T-helper 1 cell treated with Interleukin-12 subunit alpha and Interleukin-12 subunit beta and Interleukin-4 antibody, amounts not matched to agents 30 ng/mL and 1 ng/mL, for 36 hours (primary cell): ENCODE results near the gene FAM210A. TPM values are rescaled to one million over a fixed set of nuclear protein-coding genes. Genes with fewer than 3 reads are reported as not detected.
"Not testable (repeated sequence)": the region's sequence is repeated elsewhere in the genome, so short reads cannot be mapped to it uniquely, and the experiment has no call there.

Experiments used
- intact Hi-C: fragments of 100-400 bp; cut with micrococcal nuclease; formaldehyde crosslinking; loops from one replicate; pipeline ENCODE4 v1.15.1; 2024
- total RNA-seq: library from RNA; stranded (reverse); gene quantifications from 2 replicates; pipeline ENCODE4 v1.2.3, GENCODE V29; 2022

FAM210A gene
- total RNA-seq, 1 donor from 2014 or later: 21.7 TPM

DNA sequence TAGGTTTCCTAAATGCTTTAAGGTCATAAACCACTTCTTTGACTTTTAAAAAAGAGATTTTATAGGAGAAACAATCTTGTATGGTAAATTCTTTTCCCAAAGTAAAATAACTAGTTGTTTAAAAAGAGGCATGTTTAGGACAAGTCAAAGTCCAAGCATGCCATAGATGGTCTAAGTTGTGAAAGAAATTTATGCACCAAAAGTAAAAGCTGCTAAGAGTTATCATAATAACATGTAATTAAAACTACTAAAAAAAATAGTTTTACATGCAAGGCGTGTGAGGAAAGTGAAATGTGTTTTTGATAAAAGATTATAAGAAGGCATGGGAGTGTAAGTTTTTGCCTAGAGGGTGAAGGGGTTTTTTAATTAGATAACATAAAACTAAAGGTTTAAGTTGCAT is 22.5 kb downstream of the FAM210A start:
- intact Hi-C loops: no loop called here

DNA sequence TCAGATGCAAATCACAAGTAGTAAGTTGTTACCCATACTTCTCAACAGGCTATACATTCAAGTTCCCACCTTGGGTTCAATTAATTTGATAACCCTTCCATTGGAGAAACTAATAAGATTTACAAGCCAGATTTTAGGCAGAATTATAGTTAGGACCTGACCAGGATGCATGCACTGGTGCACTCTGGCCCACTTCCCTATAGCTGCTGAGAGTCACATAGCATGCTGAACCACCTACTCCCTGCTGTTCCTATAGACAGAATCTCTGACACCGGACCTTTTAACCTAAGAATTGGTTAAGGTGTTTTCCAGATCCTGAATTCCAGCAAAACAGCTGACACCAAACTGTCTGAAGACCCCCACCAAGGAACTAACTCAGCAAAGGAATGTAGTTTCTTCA is 26.2 kb downstream of the FAM210A start:
- intact Hi-C loops: no loop called here

- intact Hi-C loops: no loop called here
These were observed 29.4 kb downstream of the FAM210A start for GRCh38 chr18:13696961-13697360.

- intact Hi-C loops: not testable (repeated sequence)
These were observed 31.0 kb downstream of the FAM210A start for GRCh38 chr18:13695337-13695736.

DNA sequence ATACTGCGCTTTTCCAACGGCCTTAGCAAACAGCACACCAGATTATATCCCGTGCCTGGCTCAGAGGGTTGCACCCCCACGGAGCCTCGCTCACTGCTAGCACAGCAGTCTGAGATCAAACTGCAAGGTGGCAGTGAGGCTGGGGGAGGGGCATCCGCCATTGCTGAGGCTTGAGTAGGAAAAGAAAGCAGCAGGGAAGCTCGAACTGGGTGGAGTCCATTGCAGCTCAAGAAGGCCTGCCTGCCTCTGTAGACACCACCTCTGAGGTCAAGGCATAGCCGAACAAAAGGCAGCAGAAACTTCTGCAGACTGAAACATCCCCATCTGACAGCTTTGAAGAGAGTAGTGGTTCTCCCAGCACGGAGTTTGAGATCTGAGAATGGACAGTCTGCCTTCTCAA is 36.3 kb downstream of the FAM210A start:
- intact Hi-C loops: not testable (repeated sequence)

DNA sequence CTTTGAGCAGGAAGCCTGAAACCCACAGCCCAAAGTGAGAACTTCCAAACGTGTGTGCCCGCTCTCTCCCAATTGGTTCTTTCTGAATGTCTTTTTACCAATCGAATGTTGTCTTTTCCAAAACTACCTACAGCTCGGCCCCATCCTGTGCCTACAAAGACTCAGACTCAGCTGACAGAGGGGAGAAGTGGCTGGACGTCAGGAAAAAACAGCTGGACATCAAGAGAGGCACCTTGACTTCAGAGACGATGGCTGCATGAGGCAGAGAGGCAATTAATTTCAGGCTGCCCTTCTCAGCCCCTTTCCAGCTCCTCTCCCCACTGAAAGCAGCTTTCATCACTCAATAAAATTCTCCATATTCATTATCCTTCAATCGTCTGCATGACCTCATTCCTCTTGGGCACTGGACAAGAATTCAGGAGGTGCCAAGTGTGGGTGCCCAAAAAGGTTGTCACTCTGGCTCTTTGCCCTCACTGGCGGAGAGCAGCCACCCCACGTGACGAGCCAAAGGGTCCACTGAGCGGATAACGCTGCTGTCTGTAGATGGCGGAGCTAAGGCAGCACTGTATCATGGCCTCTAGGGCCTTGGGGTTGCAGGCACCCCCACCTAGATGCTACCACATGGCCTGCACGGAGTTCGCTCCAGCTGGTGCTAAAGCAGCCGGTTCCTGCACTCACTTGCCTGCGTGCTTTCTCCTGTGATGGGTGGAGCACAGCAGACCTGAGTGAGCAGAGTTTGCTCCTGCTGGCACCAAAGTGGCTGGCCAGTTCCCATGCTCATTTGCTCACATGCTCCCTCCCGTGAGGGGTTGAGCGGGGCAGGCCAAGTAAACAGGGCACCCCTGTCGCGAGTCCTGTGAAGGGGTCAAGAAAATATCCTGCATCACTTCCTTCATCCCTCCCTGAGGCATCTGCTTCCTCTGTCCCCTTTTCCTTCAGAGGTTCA is 37.9 kb downstream of the FAM210A start:
- intact Hi-C loops: no loop called here

GRCh38 chr18:13684546-13684945 is 41.8 kb downstream of the FAM210A start:
- intact Hi-C loops: no loop called here

GRCh38 chr18:13681701-13682100 is 44.7 kb downstream of the FAM210A start:
- intact Hi-C loops: no loop called here

- intact Hi-C loops: no loop called here
These were observed 45.7 kb downstream of the FAM210A start for GRCh38 chr18:13680612-13681011.

GRCh38 chr18:13677350-13677749 is 49.0 kb downstream of the FAM210A start:
- intact Hi-C loops: not testable (repeated sequence)

- intact Hi-C loops: no loop called here
These were observed 49.9 kb downstream of the FAM210A start for GRCh38 chr18:13676471-13676870.

DNA sequence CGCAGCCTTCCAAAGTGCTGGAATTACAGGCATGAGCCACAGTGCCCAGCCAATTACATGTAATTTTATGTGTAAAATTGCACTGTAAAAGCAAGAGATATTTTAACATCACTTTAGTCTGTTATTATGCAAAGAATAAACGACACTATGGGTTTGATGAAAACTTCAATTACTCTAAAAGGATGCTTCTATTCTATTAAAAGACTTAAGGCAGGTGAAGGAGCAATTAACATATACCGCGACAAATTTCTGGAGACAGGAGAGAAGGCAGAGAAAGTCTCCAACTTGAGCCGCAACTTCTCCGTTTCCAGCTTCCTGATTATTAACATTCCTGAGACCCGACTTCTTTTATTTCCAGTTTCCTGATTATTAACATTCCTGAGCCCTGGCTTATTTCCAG is 53.7 kb downstream of the FAM210A start:
- intact Hi-C loops: loop anchor here (5.0 kb wide), 1 partner anchor 295 kb away; no protein-coding TSS in a partner anchor

GRCh38 chr18:13661779-13662256 is 64.5 kb downstream of the FAM210A start:
- intact Hi-C loops: no loop called here

DNA sequence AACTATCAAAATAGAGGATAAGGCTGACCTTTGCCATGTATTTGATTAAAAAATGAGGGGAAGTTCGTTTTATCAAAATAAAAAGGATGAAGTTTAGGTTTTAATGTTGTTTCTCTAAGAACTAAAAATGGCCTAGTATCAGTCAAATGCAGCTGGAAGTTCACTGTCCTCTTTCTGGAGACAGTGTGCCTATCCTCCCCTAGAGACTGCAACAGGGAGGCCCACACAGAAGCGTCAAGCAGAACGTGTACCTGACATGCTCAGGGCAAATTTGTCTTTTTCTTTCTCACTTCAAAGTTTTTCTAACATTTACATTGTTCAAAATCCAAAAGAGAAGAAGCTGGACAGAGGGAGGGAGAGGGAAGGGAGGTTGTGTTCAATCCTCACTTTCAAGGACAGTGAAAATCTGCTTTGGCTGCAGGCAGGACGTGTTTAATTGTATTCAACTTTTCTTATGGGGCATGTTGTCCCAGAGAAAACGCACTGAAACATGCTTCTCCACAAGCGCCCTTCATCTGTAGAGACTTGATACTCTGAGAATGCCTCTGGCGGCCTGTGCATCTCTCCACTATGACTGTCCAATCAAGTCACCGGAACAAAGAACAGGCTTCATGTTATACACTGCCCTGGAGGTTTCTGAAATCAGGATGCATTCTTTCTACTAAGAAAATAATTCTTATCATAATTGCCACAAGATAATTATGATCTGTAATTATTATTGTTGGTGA is 65.1 kb downstream of the FAM210A start:
- intact Hi-C loops: no loop called here

- intact Hi-C loops: no loop called here
These were observed 65.8 kb downstream of the FAM210A start for GRCh38 chr18:13660510-13660909.

DNA sequence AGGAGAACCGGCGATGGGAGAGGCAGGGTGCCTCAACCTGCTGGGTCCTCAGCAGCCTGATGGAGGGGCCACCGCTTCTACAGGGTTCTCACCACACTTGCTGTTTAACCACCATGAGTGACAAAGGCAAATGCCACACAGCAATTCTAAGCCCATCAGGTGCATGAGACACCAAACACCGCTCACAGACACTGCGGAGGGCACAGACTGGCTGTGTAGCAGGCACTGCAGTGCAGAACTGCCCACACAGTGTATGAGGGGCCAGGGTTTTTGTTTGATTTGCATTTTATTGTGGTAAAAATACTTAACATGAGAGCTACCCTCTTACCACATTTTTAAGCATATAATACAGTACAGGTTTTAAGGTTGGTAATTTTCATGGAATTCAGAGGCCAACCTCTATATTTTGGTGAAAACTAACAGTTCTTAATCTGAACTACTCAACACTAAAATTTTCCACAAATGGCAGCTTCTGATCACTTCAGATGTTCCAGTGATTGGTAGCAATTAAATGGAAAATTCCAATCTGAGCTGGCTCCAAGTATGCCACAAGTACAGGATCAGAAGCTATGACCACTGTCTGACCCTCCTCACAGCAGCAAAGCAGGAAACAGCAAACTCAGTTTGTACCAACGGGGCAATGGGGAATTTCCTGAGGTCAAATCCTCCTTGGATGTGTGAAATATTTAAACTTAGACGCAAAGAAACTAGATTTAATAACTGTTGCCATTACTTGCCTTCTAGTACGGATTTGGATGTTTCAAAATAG is 67.7 kb downstream of the FAM210A start:
- intact Hi-C loops: no loop called here

- intact Hi-C loops: no loop called here
These were observed 68.4 kb downstream of the FAM210A start for GRCh38 chr18:13657974-13658373.

- intact Hi-C loops: no loop called here
These were observed 72.5 kb downstream of the FAM210A start for GRCh38 chr18:13653746-13654433.

DNA sequence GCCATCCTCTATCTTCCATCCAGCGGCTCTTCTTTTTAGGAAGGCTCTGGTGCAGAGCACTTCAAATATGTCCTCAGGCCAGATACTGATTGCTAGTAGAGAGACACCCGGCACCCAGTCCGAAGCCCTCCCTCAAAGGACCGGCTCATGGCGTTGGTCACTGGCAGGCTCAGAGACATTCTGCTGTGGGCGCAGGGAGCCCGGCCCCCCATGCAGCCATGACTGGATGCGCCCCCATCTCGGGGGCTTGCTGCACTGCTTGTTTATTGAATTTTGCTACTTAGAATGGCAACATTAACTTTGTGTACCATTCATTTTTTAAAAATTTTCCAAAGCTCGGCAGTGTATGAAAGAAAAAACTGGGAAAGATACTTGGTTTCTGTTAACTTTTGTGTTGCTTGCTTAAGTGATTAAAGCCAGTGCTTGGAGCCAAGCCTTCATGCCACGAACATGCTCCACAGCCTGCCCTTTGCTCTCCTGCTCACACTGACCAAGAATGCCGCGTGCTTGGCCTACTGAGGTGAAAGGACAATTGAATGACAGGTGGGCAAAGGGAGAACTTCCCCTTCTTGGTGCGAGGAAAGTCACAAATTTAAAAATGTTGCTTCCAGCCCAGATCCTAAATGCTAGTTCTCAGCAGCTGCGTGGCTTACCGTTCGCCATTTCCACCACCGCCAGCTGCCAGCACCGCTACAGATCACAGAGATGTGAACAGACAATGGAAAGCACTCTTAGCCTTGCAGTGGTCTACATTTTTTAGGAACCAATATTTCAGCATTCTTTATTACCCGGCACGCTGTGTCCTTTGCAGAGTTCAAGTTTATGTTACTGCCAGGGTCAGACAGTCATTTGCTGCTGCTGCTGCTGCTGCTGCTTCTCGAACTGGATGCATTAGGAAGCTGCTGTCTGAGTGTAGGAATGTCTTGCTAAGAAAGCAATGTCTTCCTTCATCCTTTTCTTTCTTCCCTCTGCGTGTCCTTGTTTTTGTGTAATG is 76.7 kb downstream of the FAM210A start:
- intact Hi-C loops: no loop called here

DNA sequence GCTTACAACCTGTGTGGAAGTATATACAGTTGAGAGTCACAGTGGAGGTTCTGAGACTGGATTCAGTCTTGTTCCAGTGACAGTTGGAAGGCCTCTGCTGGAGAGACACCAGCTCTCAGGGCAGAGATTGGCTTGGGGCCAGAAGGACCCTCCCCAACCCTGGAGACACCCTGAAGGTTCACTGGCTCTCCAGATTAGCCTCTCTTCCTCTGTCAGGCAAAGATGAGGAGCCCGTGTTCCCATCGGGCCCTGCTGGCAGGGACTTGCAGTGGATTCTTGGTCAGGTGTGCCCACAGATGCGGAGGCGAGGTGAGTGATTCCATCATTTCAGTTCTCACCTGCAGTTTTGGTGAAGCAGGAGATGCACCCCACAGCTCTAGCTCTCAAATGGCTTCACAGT is 78.6 kb downstream of the FAM210A start:
- intact Hi-C loops: no loop called here
